Mesodermal cell (in vitro differentiated cells): ENCODE data around the gene PRRX2.
A peak's percentile ranks its signal among the peaks of the same experiment; 100 is the strongest.
"Not testable (repeated sequence)": the region's sequence is repeated elsewhere in the genome, so short reads cannot be mapped to it uniquely, and the experiment has no call there.

Experiments
- H3K27ac ChIP-seq: 2 replicates; pipeline ENCODE4 v1.7.0; 2013; ENCODE audit warnings: mild to moderate bottlenecking, low read depth, low read length, moderate library complexity; ENCODE audit not compliant: severe bottlenecking
- H3K36me3 ChIP-seq: 2 replicates; pipeline ENCODE4 v1.7.1; 2013; ENCODE audit warnings: mild to moderate bottlenecking, low read length, moderate library complexity; ENCODE audit not compliant: control insufficient read depth, insufficient read depth
- H3K4me1 ChIP-seq: one replicate; pipeline ENCODE4 v1.7.1; 2013; ENCODE audit warnings: mild to moderate bottlenecking, low read length; ENCODE audit not compliant: insufficient read depth, control insufficient read depth, poor library complexity, severe bottlenecking
- H3K4me3 ChIP-seq: 2 replicates; pipeline ENCODE4 v1.7.0; 2013; ENCODE audit warnings: low read length, control low read depth, mild to moderate bottlenecking; ENCODE audit not compliant: insufficient read depth, poor library complexity, severe bottlenecking; ENCODE audit errors: extremely low read depth
- H3K9me3 ChIP-seq: 2 replicates; pipeline ENCODE4 v1.7.1; 2013; ENCODE audit warnings: mild to moderate bottlenecking, low read length, moderate library complexity; ENCODE audit not compliant: control insufficient read depth
- WGBS, 2 experiments: methylation state at CpG; one replicate each; pipeline ENCODE4 v1.1.5; 2013; ENCODE audit warnings: missing lambda C conversion rate in 2 of 2; ENCODE audit not compliant: insufficient coverage in 2 of 2; 5-methylcytosine and 5-hydroxymethylcytosine counted together

The PRRX2 gene

GRCh38 chr9:129655154-129655553 lies 10.3 kb upstream of the PRRX2 start:
- WGBS, 2 experiments: 93 to 98% methylated on average over 5 to 7 of the region's 7 CpGs

GRCh38 chr9:129655696-129656095 lies 9.8 kb upstream of the PRRX2 start:
- H3K4me1 ChIP-seq: no peaks in the 10 kb centered on the region
- no peak overlapping the region for H3K4me3 ChIP-seq
- H3K27ac ChIP-seq: no peak overlapping the region
- H3K36me3 ChIP-seq: no peaks in the 10 kb centered on the region
- WGBS, 2 experiments: 90 to 91% methylated on average over 4 of the region's 7 CpGs
- no peaks in the 10 kb centered on the region for H3K9me3 ChIP-seq

More at GRCh38 chr9:129655154-129655553, 10.3 kb upstream of the PRRX2 start:
- Histone ChIP-seq H3K27ac (no peak overlapping the region), H3K4me3 (no peak overlapping the region), H3K36me3 (no peaks in the 10 kb centered on the region), H3K9me3 (no peaks in the 10 kb centered on the region), H3K4me1 (no peaks in the 10 kb centered on the region)

GRCh38 chr9:129656795-129657390 lies 8.6 kb upstream of the PRRX2 start:
- no peaks in the 10 kb centered on the region for H3K4me1 ChIP-seq
- H3K9me3 ChIP-seq: no peaks in the 10 kb centered on the region
- H3K27ac ChIP-seq: no peak overlapping the region
- WGBS, 2 experiments: 86 to 90% methylated on average over 8 to 12 of the region's 12 CpGs
- H3K4me3 ChIP-seq: no peak overlapping the region
- H3K36me3 ChIP-seq: no peaks in the 10 kb centered on the region

- no peaks in the 10 kb centered on the region for H3K4me1 ChIP-seq
- no peaks in the 10 kb centered on the region for H3K36me3 ChIP-seq
- H3K4me3 ChIP-seq: no peak overlapping the region
- H3K9me3 ChIP-seq: no peaks in the 10 kb centered on the region
- H3K27ac ChIP-seq: no peak overlapping the region
- WGBS, 2 experiments: 80 to 88% methylated on average over 1 of the region's 2 CpGs
Measured at GRCh38 chr9:129661029-129661428, 4.4 kb upstream of the PRRX2 start.

GRCh38 chr9:129662239-129662638 lies 3.2 kb upstream of the PRRX2 start:
- not testable (repeated sequence) for H3K9me3 ChIP-seq, H3K27ac ChIP-seq, H3K4me3 ChIP-seq, H3K36me3 ChIP-seq, H3K4me1 ChIP-seq
- WGBS, 2 experiments: 93 to 100% methylated on average over 2 of the region's 3 CpGs

- Histone ChIP-seq H3K4me1 (peaks cover 6% of the 10 kb centered on the region), H3K4me3 (peak overlapping the region; percentile 40), H3K9me3 (no peaks in the 10 kb centered on the region), H3K36me3 (no peaks in the 10 kb centered on the region), H3K27ac (no peak overlapping the region)
- WGBS, 2 experiments: 17 to 26% methylated on average over 14 to 15 of the region's 36 CpGs
Measured at GRCh38 chr9:129664746-129665388, 580 bp upstream of the PRRX2 start.

GRCh38 chr9:129665814-129666520 lies 520 bp downstream of the PRRX2 start:
- 3 to 7% methylated on average over 63 to 78 of the region's 88 CpGs for WGBS, 2 experiments
- Histone ChIP-seq H3K4me3 (peak overlapping the region; percentile 40), H3K36me3 (no peaks in the 10 kb centered on the region), H3K9me3 (no peaks in the 10 kb centered on the region), H3K27ac (no peak overlapping the region), H3K4me1 (peaks cover 7% of the 10 kb centered on the region)

GRCh38 chr9:129666575-129666974 lies 1.1 kb downstream of the PRRX2 start:
- WGBS, 2 experiments: 57 to 60% methylated on average over 6 to 9 of the region's 13 CpGs
- Histone ChIP-seq H3K4me3 (peak overlapping the region; percentile 35), H3K27ac (no peak overlapping the region), H3K9me3 (no peaks in the 10 kb centered on the region), H3K4me1 (peaks cover 7% of the 10 kb centered on the region), H3K36me3 (no peaks in the 10 kb centered on the region)

- peaks cover 7% of the 10 kb centered on the region for H3K4me1 ChIP-seq
- no peaks in the 10 kb centered on the region for H3K9me3 ChIP-seq
- H3K27ac ChIP-seq: no peak overlapping the region
- H3K36me3 ChIP-seq: no peaks in the 10 kb centered on the region
- H3K4me3 ChIP-seq: no peak overlapping the region
- WGBS, 2 experiments: 90 to 95% methylated on average over 10 to 11 of the region's 11 CpGs
Measured at GRCh38 chr9:129667378-129667777, 1.9 kb downstream of the PRRX2 start.

- WGBS, 2 experiments: 84 to 89% methylated on average over 7 to 9 of the region's 9 CpGs
- Histone ChIP-seq H3K36me3 (no peaks in the 10 kb centered on the region), H3K4me3 (no peak overlapping the region), H3K4me1 (peaks cover 7% of the 10 kb centered on the region), H3K27ac (no peak overlapping the region), H3K9me3 (no peaks in the 10 kb centered on the region)
Measured at GRCh38 chr9:129667850-129668249, 2.4 kb downstream of the PRRX2 start.
